H1 (cell line): ENCODE measurements around the gene LDLRAD3. TPM values are rescaled to one million over a fixed set of nuclear protein-coding genes. Genes with fewer than 3 reads are reported as not detected.

Experiments used
- CTCF ChIA-PET: fragments of 300-600 bp; sonication (Branson Sonifier 250); formaldehyde crosslinking; loops from one replicate; lab custom pipeline; 2021; ENCODE audit not compliant: partially characterized antibody; lab: Charles Lee
- POLR2A ChIA-PET: fragments of 300-600 bp; sonication (Branson Sonifier 250); formaldehyde crosslinking; loops from one replicate; lab custom pipeline; 2021; ENCODE audit warnings: inconsistent platforms; ENCODE audit not compliant: partially characterized antibody; lab: Charles Lee
- DNase-seq, 2 experiments: peaks; one replicate each; pipeline versions ENCODE4 v3.0.0 to v3.0.0-alpha.2; 2010 to 2022; ENCODE audit warnings: low spot score in 2 of 2, low read depth in 1 of 2, mixed read lengths in 1 of 2
- FAIRE-seq: peaks from 2 replicates; lab custom pipeline; 2011; peaks lifted over from hg19 to GRCh38; lab: Jason Lieb, UNC
- H2AFZ ChIP-seq: 2 replicates; pipeline ENCODE4 v1.8.1; 2012; ENCODE audit warnings: low read length, inconsistent platforms
- H2AK5ac ChIP-seq: 2 replicates; pipeline ENCODE4 v1.6.1; 2013; ENCODE audit warnings: low read depth, low read length
- H2BK120ac ChIP-seq: replicated peaks from 2 replicates; pipeline ENCODE3; 2013; ENCODE audit warnings: low read depth, low read length, inconsistent platforms
- H2BK12ac ChIP-seq: 2 replicates; pipeline ENCODE4 v1.6.1; 2013; ENCODE audit warnings: low read depth, low read length
- H2BK15ac ChIP-seq: 2 replicates; pipeline ENCODE4 v1.6.1; 2013; ENCODE audit warnings: low read length
- H2BK20ac ChIP-seq: 2 replicates; pipeline ENCODE4 v1.6.1; 2013; ENCODE audit warnings: low read length
- H2BK5ac ChIP-seq: 2 replicates; pipeline ENCODE4 v1.6.1; 2013; ENCODE audit warnings: low read depth, low read length
- H3K14ac ChIP-seq: 2 replicates; pipeline ENCODE4 v1.6.1; 2013; ENCODE audit warnings: inconsistent platforms; ENCODE audit not compliant: insufficient read length
- H3K18ac ChIP-seq: 2 replicates; pipeline ENCODE4 v1.6.1; 2013; ENCODE audit warnings: low read length; ENCODE audit errors: extremely low read depth
- H3K23ac ChIP-seq: 2 replicates; pipeline ENCODE4 v1.6.1; 2013; ENCODE audit warnings: inconsistent platforms; ENCODE audit not compliant: insufficient read length
- H3K23me2 ChIP-seq: 2 replicates; pipeline ENCODE4 v1.6.1; 2013; ENCODE audit warnings: low read depth, low read length
- H3K27ac ChIP-seq: 2 replicates; pipeline ENCODE4 v1.6.1; 2011; ENCODE audit warnings: low read depth, low read length, inconsistent platforms
- H3K27me3 ChIP-seq, 4 experiments: replicated peaks in 1 of 4; 1 replicate in 1 of 4; 2 replicates in 3 of 4; pipeline versions ENCODE4 v1.6.1 to v1.8.1; 2011 to 2013; ENCODE audit warnings: low read length in 3 of 4, mild to moderate bottlenecking in 3 of 4, inconsistent platforms in 2 of 4, mixed read lengths in 2 of 4, moderate library complexity in 1 of 4; ENCODE audit not compliant: control insufficient read depth in 3 of 4, insufficient read depth in 3 of 4; ENCODE audit errors: extremely low read depth in 1 of 4
- H3K36me3 ChIP-seq, 4 experiments: 2 replicates each; pipeline versions ENCODE4 v1.6.1 to v1.8.1; 2011 to 2013; ENCODE audit warnings: mild to moderate bottlenecking in 4 of 4, low read length in 3 of 4, moderate library complexity in 2 of 4, control low read depth in 1 of 4, inconsistent platforms in 1 of 4; ENCODE audit not compliant: insufficient read depth in 4 of 4, control insufficient read depth in 2 of 4
- H3K4ac ChIP-seq: replicated peaks from 2 replicates; pipeline ENCODE3; 2013; ENCODE audit warnings: low read length, low read depth, mixed read lengths, inconsistent platforms; ENCODE audit not compliant: insufficient read length
- H3K4me1 ChIP-seq, 4 experiments: replicated peaks in 1 of 4; 1 replicate in 1 of 4; 2 replicates in 3 of 4; pipeline versions ENCODE4 v1.6.1 to v1.8.1; 2011 to 2013; ENCODE audit warnings: low read length in 3 of 4, inconsistent platforms in 2 of 4, mixed read lengths in 1 of 4; ENCODE audit not compliant: insufficient read depth in 4 of 4, control insufficient read depth in 3 of 4
- H3K4me2 ChIP-seq, 2 experiments: 2 replicates each; pipeline versions ENCODE4 v1.6.1 to v1.8.1; 2011 to 2013; ENCODE audit warnings: low read depth in 2 of 2, low read length in 2 of 2, control low read depth in 1 of 2, inconsistent platforms in 1 of 2, mild to moderate bottlenecking in 1 of 2; ENCODE audit not compliant: insufficient read depth in 1 of 2
- H3K4me3 ChIP-seq, 4 experiments: fragments of 200-600, 300-600 bp in 1 of 4; sonication (generic), shearing (Covaris generic), sonication (Bioruptor Twin) in 1 of 4; 2 replicates each; pipeline versions ENCODE4 v1.5.1 to v1.8.1; 2011 to 2016; ENCODE audit warnings: low read length in 4 of 4, low read depth in 3 of 4, control low read depth in 2 of 4, inconsistent platforms in 2 of 4, mild to moderate bottlenecking in 2 of 4, mixed read lengths in 1 of 4, moderate library complexity in 1 of 4; ENCODE audit not compliant: insufficient read depth in 2 of 4; ENCODE audit errors: extremely low read depth in 1 of 4
- H3K56ac ChIP-seq: replicated peaks from 2 replicates; pipeline ENCODE3; 2013; ENCODE audit warnings: low read depth, mild to moderate bottlenecking, mixed read lengths, low read length, inconsistent platforms; ENCODE audit not compliant: insufficient read length
- H3K79me1 ChIP-seq: 2 replicates; pipeline ENCODE4 v1.6.1; 2013; ENCODE audit warnings: low read depth, low read length, control low read depth
- H3K79me2 ChIP-seq, 2 experiments: 2 replicates each; pipeline versions ENCODE4 v1.6.1 to v1.8.1; 2012 to 2013; ENCODE audit warnings: low read length in 2 of 2, mild to moderate bottlenecking in 2 of 2, inconsistent platforms in 1 of 2; ENCODE audit not compliant: insufficient read depth in 2 of 2, control insufficient read depth in 1 of 2
- H3K9ac ChIP-seq, 4 experiments: replicated peaks in 1 of 4; 1 replicate in 1 of 4; 2 replicates in 3 of 4; pipeline versions ENCODE4 v1.6.1 to v1.8.1; 2011 to 2013; ENCODE audit warnings: low read depth in 3 of 4, low read length in 3 of 4, control low read depth in 2 of 4, mild to moderate bottlenecking in 2 of 4, moderate library complexity in 2 of 4, inconsistent platforms in 1 of 4; ENCODE audit errors: extremely low read depth in 1 of 4
- H3K9me3 ChIP-seq, 2 experiments: 2 replicates each; pipeline versions ENCODE4 v1.6.1 to v1.8.1; 2012 to 2013; ENCODE audit warnings: mild to moderate bottlenecking in 2 of 2, moderate library complexity in 2 of 2, control low read depth in 1 of 2, inconsistent platforms in 1 of 2, low read depth in 1 of 2, low read length in 1 of 2, mixed read lengths in 1 of 2; ENCODE audit not compliant: insufficient read depth in 2 of 2
- H4K20me1 ChIP-seq, 2 experiments: replicated peaks in 1 of 2; 2 replicates each; pipeline versions ENCODE3 to v1.8.1; 2011 to 2013; ENCODE audit warnings: inconsistent platforms in 2 of 2, low read length in 2 of 2, mild to moderate bottlenecking in 1 of 2; ENCODE audit not compliant: insufficient read depth in 2 of 2, control insufficient read depth in 1 of 2
- H4K5ac ChIP-seq: 2 replicates; pipeline ENCODE4 v1.6.1; 2013; ENCODE audit warnings: low read length, low read depth, mixed read lengths, inconsistent platforms; ENCODE audit not compliant: insufficient read length
- H4K8ac ChIP-seq: 2 replicates; pipeline ENCODE4 v1.8.0; 2013; ENCODE audit warnings: mild to moderate bottlenecking, moderate library complexity, low read length, inconsistent platforms; ENCODE audit not compliant: insufficient read depth; ENCODE audit errors: extremely low read depth
- H4K91ac ChIP-seq: replicated peaks from 2 replicates; pipeline ENCODE3; 2013; ENCODE audit warnings: low read length, mixed read lengths, inconsistent platforms; ENCODE audit not compliant: insufficient read length
- CEBPB ChIP-seq: IDR thresholded peaks from 2 replicates; pipeline ENCODE4 v1.6.1; 2012; ENCODE audit warnings: low read depth, low read length
- SIRT6 ChIP-seq: IDR thresholded peaks from one replicate; pipeline ENCODE4 v1.7.1; 2012; ENCODE audit warnings: low read length, inconsistent platforms
- SP1 ChIP-seq: IDR thresholded peaks from 2 replicates; pipeline ENCODE4 v1.6.1; 2011; ENCODE audit warnings: low read depth, low read length
- WGBS, 2 experiments: shearing (Covaris generic) in 1 of 2; methylation state at CpG; one replicate each; pipeline versions ENCODE4 v1.1.6 to v1.1.7; 2013 to 2015; ENCODE audit warnings: low lambda C conversion rate in 2 of 2, mixed read lengths in 2 of 2, inconsistent platforms in 1 of 2, low coverage in 1 of 2, missing lambda C conversion rate in 1 of 2; ENCODE audit not compliant: insufficient replicate concordance in 2 of 2, insufficient coverage in 1 of 2, insufficient read length in 1 of 2; ENCODE audit errors: extremely low coverage in 1 of 2, missing lambda C conversion rate in 1 of 2; 5-methylcytosine and 5-hydroxymethylcytosine counted together
- polyA plus RNA-seq, 7 experiments: library from polyadenylated mRNA; depleted of rRNA in 3 of 7; stranded (reverse) in 5 of 7; unstranded in 2 of 7; fragments of >200 nt in 5 of 7; fragments of 200-250 nt in 2 of 7; gene quantifications; 1 replicate in 5 of 7; 2 replicates in 1 of 7; 4 replicates in 1 of 7; pipeline versions ENCODE4 v1.2.1 to v1.2.3, GENCODE V29; 2011 to 2013; ENCODE audit warnings: missing spikeins in 2 of 7, mixed read lengths in 2 of 7
- total RNA-seq: library from RNA; stranded (reverse); fragmentation: NEBNext Ultra II Directional; extraction: Animal tissue kit (Norgen Biotek cat#: 25700); gene quantifications from 2 replicates; pipeline ENCODE4 v1.2.1, GENCODE V29; 2021

The LDLRAD3 gene
- total and polyA plus RNA-seq, 2 of the 8 experiments (the other 6 are each of a cell fraction or from before 2014, with no cell fraction given): 18.6 to 22.8 TPM

DNA sequence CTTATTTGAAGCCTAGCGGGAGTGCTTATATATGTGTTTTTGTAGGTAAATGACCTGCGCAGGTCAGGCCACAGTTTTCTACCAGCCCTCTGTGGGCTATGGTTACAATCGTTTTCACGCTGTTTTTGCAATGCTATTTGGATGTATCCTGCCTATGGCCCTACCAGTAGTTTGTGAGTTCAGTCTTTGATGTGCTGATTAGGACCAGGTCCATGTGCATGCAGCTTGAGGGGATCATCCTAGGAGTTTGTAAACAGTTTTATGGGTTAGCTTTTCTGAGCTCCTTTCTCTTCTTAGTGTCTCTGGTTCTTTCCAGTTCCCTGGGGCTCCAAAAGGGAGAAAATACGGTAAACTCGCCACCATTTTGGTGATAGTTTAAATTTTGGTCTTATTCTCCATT is 142.5 kb downstream of the LDLRAD3 start:
- CTCF ChIA-PET: interaction anchor here (0.6 to 2.4 kb wide), 7 partner anchors 17 to 180 kb away, joined by 3 to 8 read pairs (median 6); no protein-coding TSS in a partner anchor
- FAIRE-seq: peak; percentile 13

More for the DNA sequence above, 142.5 kb downstream of the LDLRAD3 start:
- Histone ChIP-seq H3K4me3 (no peak overlapping the region; a peak in 1 of 8 replicates), H2BK5ac (no peak overlapping the region), H3K36me3 (peaks cover 2 to 26% (median 5%) of the 10 kb centered on the region in 4 experiments; a peak in 5 of 8 replicates), H3K14ac (no peak overlapping the region), H2AK5ac (no peak overlapping the region), H2BK12ac (no peak overlapping the region), H4K8ac (no peak overlapping the region), H3K4me1 (peaks cover 4 to 19% (median 9%) of the 10 kb centered on the region in 4 experiments; a peak in 5 of 7 replicates), H4K91ac (no peak overlapping the region), H3K23ac (no peak overlapping the region), H2BK15ac (no peak overlapping the region), H2BK20ac (no peak overlapping the region), H3K27me3 (no peaks in the 10 kb centered on the region), H3K79me2 (no peaks in the 10 kb centered on the region), H2AFZ (no peak overlapping the region), H2BK120ac (no peak overlapping the region), H3K27ac (no peak overlapping the region), H3K56ac (no peak overlapping the region), H3K4ac (peak overlapping the region; percentile 85), H3K18ac (no peak overlapping the region), H3K79me1 (no peaks in the 10 kb centered on the region; the same call in 1 of the 2 replicates), H4K20me1 (no peaks in the 10 kb centered on the region), H3K23me2 (no peaks in the 10 kb centered on the region), H4K5ac (no peak overlapping the region), H3K9ac (no peak overlapping the region), H3K9me3 (no peaks in the 10 kb centered on the region), H3K4me2 (0 out of 4 replicates have a peak overlapping the region, but pooled peaks of 1 of the 2 experiments have one; percentile 1)
- TF ChIP-seq SIRT6: no peak
- TF ChIP-seq CEBPB: no peak
- no peak for TF ChIP-seq SP1
- POLR2A ChIA-PET: interaction anchor here (1.0 kb wide), 1 partner anchor 42 kb away, joined by 3 read pairs; no protein-coding TSS in a partner anchor
- no peak for DNase-seq
- WGBS, 2 experiments: 64% methylated on average over 6 of the region's 6 CpGs; no CpG with 5 or more reads in 1 of the 2 experiments
